T47D (cell line): ENCODE results near the gene LDLRAP1.

Source experiments
- DNase-seq, 2 experiments: peaks; one replicate each; pipeline versions ENCODE4 v3.0.0 to v3.0.0-alpha.2; 2011 to 2012; ENCODE audit warnings: low read depth in 1 of 2, low spot score in 1 of 2
- JUND ChIP-seq: IDR thresholded peaks from 2 replicates; pipeline ENCODE4 v1.6.1; 2012; ENCODE audit warnings: low read depth
- in situ Hi-C: cut with HindIII; loops from 2 replicates; pipeline ENCODE4 v1.10.0; 2016; ENCODE audit warnings: low sequenced_read_pairs, low pct_unique_long_range_greater_than_20kb

The LDLRAP1 gene

GRCh38 chr1:25563330-25564215 lies 20.2 kb downstream of the LDLRAP1 start:
- DNase-seq, result no peak
- in situ Hi-C loops, result no loop called here
- TF ChIP-seq JUND, result no peak

- in situ Hi-C loops, result no loop called here
- DNase-seq, result no peak
- TF ChIP-seq JUND, result no peak
Observed at GRCh38 chr1:25564777-25565574, 21.6 kb downstream of the LDLRAP1 start.

GRCh38 chr1:25565626-25566025 lies 22.2 kb downstream of the LDLRAP1 start:
- TF ChIP-seq JUND, result no peak
- DNase-seq, result no peak
- in situ Hi-C loops, result no loop called here

GRCh38 chr1:25566176-25566729 lies 22.8 kb downstream of the LDLRAP1 start:
- no peak for TF ChIP-seq JUND
- DNase-seq, result peak; percentile 30 to 65
- in situ Hi-C loops, result no loop called here

- TF ChIP-seq JUND, result no peak
- DNase-seq, result peak; percentile 27 to 74
- in situ Hi-C loops, result no loop called here
Observed at GRCh38 chr1:25566730-25567341, 23.4 kb downstream of the LDLRAP1 start.

- TF ChIP-seq JUND, result no peak
- no peak for DNase-seq
- in situ Hi-C loops, result no loop called here
Observed at GRCh38 chr1:25567710-25568089, 24.3 kb downstream of the LDLRAP1 start.

GRCh38 chr1:25568090-25568833 lies 24.9 kb downstream of the LDLRAP1 start:
- peak in 1 of 2 experiments; percentile 68 for DNase-seq
- no peak for TF ChIP-seq JUND
- in situ Hi-C loops, result no loop called here

- TF ChIP-seq JUND, result no peak
- DNase-seq, result no peak
- in situ Hi-C loops, result no loop called here
Observed at GRCh38 chr1:25568834-25569596, 25.6 kb downstream of the LDLRAP1 start.

GRCh38 chr1:25569597-25570396 lies 26.4 kb downstream of the LDLRAP1 start:
- DNase-seq, result no peak
- in situ Hi-C loops, result no loop called here
- TF ChIP-seq JUND, result no peak

- TF ChIP-seq JUND, result no peak
- no peak for DNase-seq
- in situ Hi-C loops, result no loop called here
Observed at GRCh38 chr1:25570798-25571521, 27.6 kb downstream of the LDLRAP1 start.
